ENCODE measurements around the gene CCDC136.
A peak's percentile ranks its signal among the peaks of the same experiment; 100 is the strongest.

The CCDC136 gene

GRCh38 chr7:128862571-128863432 lies 71.0 kb downstream of the CCDC136 start, which contains the start of gene ATP6V1F:
ATP6V1F (plus strand) TSS chr7:128862856; CDS start chr7:128862905, 49 bp downstream.
- DNase-seq (ENCODE audit: low read depth, low spot score), result peak; percentile 97

- no peak for DNase-seq (ENCODE audit: low read depth, low spot score)
These were observed 71.7 kb downstream of the CCDC136 start for GRCh38 chr7:128863433-128863989.

- DNase-seq (ENCODE audit: low read depth, low spot score), result no peak
These were observed 73.5 kb downstream of the CCDC136 start for GRCh38 chr7:128865303-128865702.

GRCh38 chr7:128865996-128866877 lies 74.5 kb downstream of the CCDC136 start:
- DNase-seq (ENCODE audit: low read depth, low spot score), result no peak

- no peak for DNase-seq (ENCODE audit: low read depth, low spot score)
These were observed 75.5 kb downstream of the CCDC136 start for GRCh38 chr7:128867241-128867640.

GRCh38 chr7:128867842-128868623 lies 76.3 kb downstream of the CCDC136 start:
- no peak for DNase-seq (ENCODE audit: low read depth, low spot score)

- DNase-seq (ENCODE audit: low read depth, low spot score), result no peak
These were observed 76.9 kb downstream of the CCDC136 start for GRCh38 chr7:128868624-128869137.

- no peak for DNase-seq (ENCODE audit: low read depth, low spot score)
These were observed 77.6 kb downstream of the CCDC136 start for GRCh38 chr7:128869138-128869943.

GRCh38 chr7:128869944-128870285 lies 78.1 kb downstream of the CCDC136 start:
- DNase-seq (ENCODE audit: low read depth, low spot score), result no peak

- no peak for DNase-seq (ENCODE audit: low read depth, low spot score)
These were observed 79.3 kb downstream of the CCDC136 start for GRCh38 chr7:128871050-128871449.
